K562 (cell line): ENCODE measurements around the gene ADSS1. TPM values are rescaled to one million over a fixed set of nuclear protein-coding genes. Genes with fewer than 3 reads are reported as not detected.

Experiments
- ATAC-seq: fragments of 200-7000 bp; cut with Tn5 transposase; 3 replicates; pipeline ENCODE4 v1.9.1; 2020; ENCODE audit warnings: moderate library complexity
- BruUV-seq: library from RNA; stranded (reverse); fragments of 400-500 nt; replicated peaks from 2 replicates; lab custom pipeline; 2021; lab: Mats Ljungman, UMichigan
- CTCF ChIA-PET: fragments of 300-600 bp; formaldehyde crosslinking; extraction: SDS; loops from one replicate; lab custom pipeline; 2021; ENCODE audit warnings: low intra/inter-chr PET ratio; lab: Yijun Ruan, JAX
- POLR2A ChIA-PET: fragments of 300-600, 350-650 bp; sonication (Branson Sonifier 250); formaldehyde crosslinking; extraction: SDS; loops from one replicate; lab custom pipeline; 2021; ENCODE audit warnings: antibody characterized with exemption, inconsistent platforms; lab: Yijun Ruan, JAX
- DNase-seq, 4 experiments: peaks; one replicate each; pipeline versions ENCODE4 v3.0.0 to v3.0.0-alpha.2; 2011 to 2018; ENCODE audit warnings: low spot score in 3 of 4, mixed read lengths in 3 of 4; ENCODE audit errors: extremely low read depth in 1 of 4
- FAIRE-seq: peaks from 2 replicates; lab custom pipeline; 2011; peaks lifted over from hg19 to GRCh38; lab: Jason Lieb, UNC
- H2AFZ ChIP-seq: 2 replicates; pipeline ENCODE4 v1.6.0; 2011; ENCODE audit warnings: low read depth, low read length, control low read depth, inconsistent platforms
- H3K27ac ChIP-seq: fragments of 200-600 bp; 3 replicates; pipeline ENCODE4 v1.8.0; 2011; ENCODE audit warnings: low read depth, mild to moderate bottlenecking, control low read depth, inconsistent platforms, low read length, moderate library complexity, mixed read lengths; ENCODE audit errors: extremely low read depth
- H3K27me3 ChIP-seq, 2 experiments: fragments of 300-600 bp in 1 of 2; 2 replicates in 1 of 2; 3 replicates in 1 of 2; pipeline versions ENCODE4 v1.6.0 to v1.8.0; 2011; ENCODE audit warnings: inconsistent platforms in 2 of 2, low read length in 2 of 2, mild to moderate bottlenecking in 1 of 2, mixed read lengths in 1 of 2, moderate library complexity in 1 of 2; ENCODE audit not compliant: control insufficient read depth in 2 of 2, insufficient read depth in 2 of 2
- H3K36me3 ChIP-seq: fragments of 300-600 bp; 3 replicates; pipeline ENCODE4 v1.8.0; 2011; ENCODE audit warnings: mild to moderate bottlenecking, low read length, inconsistent platforms; ENCODE audit not compliant: control insufficient read depth, insufficient read depth
- H3K4me1 ChIP-seq, 2 experiments: fragments of 200-600 bp in 1 of 2; replicated peaks in 1 of 2; 2 replicates in 1 of 2; 3 replicates in 1 of 2; pipeline versions ENCODE4 v1.5.1 to v1.8.0; 2011; ENCODE audit warnings: inconsistent platforms in 2 of 2, low read length in 2 of 2, mild to moderate bottlenecking in 1 of 2, mixed read lengths in 1 of 2, moderate library complexity in 1 of 2; ENCODE audit not compliant: control insufficient read depth in 2 of 2, insufficient read depth in 2 of 2
- H3K4me2 ChIP-seq: 2 replicates; pipeline ENCODE4 v1.6.1; 2011; ENCODE audit warnings: low read length, control low read depth, inconsistent platforms, mixed read lengths; ENCODE audit not compliant: insufficient read depth
- H3K4me3 ChIP-seq: fragments of 200-600 bp; sonication (generic), shearing (Covaris generic); 2 replicates; pipeline ENCODE4 v1.5.1; 2016; ENCODE audit warnings: control low read depth, inconsistent platforms
- H3K79me2 ChIP-seq: fragments of 200-600 bp; 3 replicates; pipeline ENCODE4 v1.8.0; 2011; ENCODE audit warnings: low read length, inconsistent platforms; ENCODE audit not compliant: control insufficient read depth, insufficient read depth
- H3K9ac ChIP-seq, 2 experiments: 2 replicates each; pipeline versions ENCODE4 v1.6.0 to v1.6.1; 2011; ENCODE audit warnings: low read depth in 2 of 2, low read length in 2 of 2, control low read depth in 1 of 2, inconsistent platforms in 1 of 2, mild to moderate bottlenecking in 1 of 2, mixed read lengths in 1 of 2; ENCODE audit not compliant: insufficient read depth in 1 of 2
- H3K9me1 ChIP-seq: one replicate; pipeline ENCODE4 v1.6.0; 2011; ENCODE audit warnings: inconsistent platforms, mild to moderate bottlenecking, low read length, moderate library complexity; ENCODE audit not compliant: control insufficient read depth, insufficient read depth
- H3K9me3 ChIP-seq: replicated peaks from 2 replicates; pipeline ENCODE4 v1.5.1; 2011; ENCODE audit warnings: low read depth, low read length, inconsistent platforms; ENCODE audit not compliant: control insufficient read depth, insufficient read depth
- H4K20me1 ChIP-seq: replicated peaks from 2 replicates; pipeline ENCODE4 v1.6.1; 2011; ENCODE audit warnings: low read length, inconsistent platforms, mixed read lengths; ENCODE audit not compliant: control insufficient read depth, insufficient read depth
- KDM2B ChIP-seq: fragments of 250-450 bp; sonication (Bioruptor Pico); IDR thresholded peaks from 2 replicates; pipeline ENCODE4 v1.8.0; 2021; ENCODE audit warnings: mild to moderate bottlenecking, moderate library complexity
- ZBTB1 ChIP-seq: sonication (generic); formaldehyde crosslinking; IDR thresholded peaks from 2 replicates; pipeline ENCODE4 v1.8.1; 2023; ENCODE audit warnings: missing genetic modification reagents, low read depth, mild to moderate bottlenecking, borderline replicate concordance
- ZNF263 ChIP-seq: sonication (generic); formaldehyde crosslinking; IDR thresholded peaks from 2 replicates; pipeline ENCODE4 v1.8.0; 2022; ENCODE audit warnings: mild to moderate bottlenecking, missing genetic modification reagents, borderline replicate concordance
- ZNF511 ChIP-seq: sonication (generic); formaldehyde crosslinking; IDR thresholded peaks from 2 replicates; pipeline ENCODE4 v1.8.0; 2022; ENCODE audit warnings: mild to moderate bottlenecking, missing genetic modification reagents
- WGBS: fragments of 100-300 bp; shearing (Covaris generic); methylation state at CpG from one replicate; pipeline ENCODE4 v1.1.6; 2016; ENCODE audit warnings: low coverage, mixed read lengths; ENCODE audit not compliant: insufficient coverage; ENCODE audit errors: missing lambda C conversion rate; 5-methylcytosine and 5-hydroxymethylcytosine counted together
- in situ Hi-C: fragments of 300-500 bp; cut with MboI; formaldehyde crosslinking; loops from 4 replicates; pipeline ENCODE4 v1.15.0; 2018; ENCODE audit warnings: inconsistent platforms, mixed read lengths
- intact Hi-C: fragments of 100-400 bp; cut with micrococcal nuclease; formaldehyde crosslinking; loops from 2 replicates; pipeline ENCODE4 v1.14.2; 2022
- polyA plus RNA-seq, 8 experiments: library from polyadenylated mRNA; depleted of rRNA in 4 of 8; stranded (reverse) in 5 of 8; unstranded in 3 of 8; fragments of >200 nt; fragmentation: Nextera tagmentation in 2 of 8; fragmentation: Illumina TruSeq in 1 of 8; extraction: Ambion mirVana in 2 of 8; extraction: Trizol in 1 of 8; gene quantifications; 2 replicates each; pipeline versions ENCODE4 v1.2.1 to v1.2.3, GENCODE V29; 2011 to 2014; ENCODE audit warnings: inconsistent platforms in 1 of 8, missing spikeins in 1 of 8
- total RNA-seq, 7 experiments: library from RNA; depleted of rRNA in 6 of 7; stranded (reverse); fragments of >200 nt in 6 of 7; fragmentation: Illumina TruSeq in 2 of 7; extraction: Trizol in 2 of 7; gene quantifications; 2 replicates each; pipeline versions ENCODE4 v1.2.1 to v1.2.3, GENCODE V29; 2011 to 2021; ENCODE audit warnings: low replicate concordance in 1 of 7

The ADSS1 gene
- total and polyA plus RNA-seq, 9 of the 15 experiments (the other 6 are each of a cell fraction or from before 2014, with no cell fraction given): 0.53 to 5.9 (median 3.9) TPM

GRCh38 chr14:104742586-104743455, 18.8 kb downstream of the ADSS1 start:
- Histone ChIP-seq H3K79me2 (no peaks in the 10 kb centered on the region), H4K20me1 (no peaks in the 10 kb centered on the region), H3K4me2 (no peak overlapping the region), H3K4me3 (no peak overlapping the region), H2AFZ (no peak overlapping the region), H3K9me3 (no peaks in the 10 kb centered on the region), H3K4me1 (peaks cover 0 to 25% of the 10 kb centered on the region in 2 experiments; a peak in 2 of 5 replicates), H3K27ac (no peak overlapping the region), H3K27me3 (no peaks in the 10 kb centered on the region), H3K9ac (peak overlapping the region in 1 of 2 experiments; percentile 17; a peak in 1 of 4 replicates), H3K9me1 (no peaks in the 10 kb centered on the region), H3K36me3 (no peaks in the 10 kb centered on the region)
- ChIA-PET POLR2A (interaction anchor here (0.6 to 1.9 kb wide), 4 partner anchors 9 to 254 kb away, joined by 3 to 6 read pairs (median 3); partner anchors contain the start of gene SIVA1), CTCF (no interaction called here)
- no peak for DNase-seq
- no TSS peak for BruUV-seq
- intact Hi-C loops (no loop called here), in situ Hi-C loops (no loop called here)
- TF ChIP-seq ZBTB1 (CRISPR knock-in tag) (no peak), ZNF263 (CRISPR knock-in tag) (peak; percentile 39; the same call in 1 of the 2 replicates), ZNF511 (CRISPR knock-in tag) (no peak), KDM2B (CRISPR knock-in tag) (no peak)
- FAIRE-seq: no peak
- no peak for ATAC-seq
- 59% methylated on average over 19 of the region's 32 CpGs for WGBS
